Esophagus muscularis mucosa (tissue), 4 donors: ENCODE measurements around the gene SDK2. TPM values are rescaled to one million over a fixed set of nuclear protein-coding genes. Genes with fewer than 3 reads are reported as not detected.

Experiments used
- DNase-seq: peaks from one replicate; pipeline ENCODE4 v3.0.0-alpha.2; 2017; ENCODE audit errors: extremely low spot score
- H3K27ac ChIP-seq, 4 donors: fragments of 200-600 bp; sonication (generic); replicated peaks in 1 of 4; 1 replicate in 3 of 4; 2 replicates in 1 of 4; pipeline ENCODE4 v1.5.1; 2016 to 2019; ENCODE audit warnings: mild to moderate bottlenecking in 1 of 4
- H3K27me3 ChIP-seq, 4 donors: fragments of 200-600 bp; sonication (generic); one replicate each; pipeline versions ENCODE4 v1.5.1 to v1.6.0; 2016 to 2019
- H3K36me3 ChIP-seq, 4 donors: fragments of 200-600 bp; sonication (generic); one replicate each; pipeline ENCODE4 v1.5.1; 2016 to 2019
- H3K4me1 ChIP-seq, 4 donors: fragments of 200-600 bp; sonication (generic); one replicate each; pipeline ENCODE4 v1.5.1; 2016 to 2019
- H3K4me3 ChIP-seq, 4 donors: fragments of 200-600 bp; sonication (generic); 1 replicate in 2 of 4; 2 replicates in 2 of 4; pipeline ENCODE4 v1.5.1; 2016 to 2019; ENCODE audit warnings: mild to moderate bottlenecking in 4 of 4, moderate library complexity in 1 of 4
- H3K9me3 ChIP-seq, 4 donors: fragments of 200-600 bp; sonication (generic); 1 replicate in 3 of 4; 2 replicates in 1 of 4; pipeline ENCODE4 v1.5.1; 2016 to 2019
- EP300 ChIP-seq: sonication (generic); formaldehyde crosslinking; IDR thresholded peaks from one replicate; pipeline ENCODE4 v1.6.1; 2017; ENCODE audit warnings: antibody characterized with exemption
- POLR2A ChIP-seq: fragments of 450-650 bp; IDR thresholded peaks from one replicate; pipeline ENCODE4 v1.6.1; 2017; ENCODE audit warnings: antibody characterized with exemption, moderate library complexity, mild to moderate bottlenecking, low read depth
- POLR2AphosphoS5 ChIP-seq, 2 donors: sonication (generic); formaldehyde crosslinking; IDR thresholded peaks; one replicate each; pipeline ENCODE4 v1.6.1; 2017; ENCODE audit warnings: antibody characterized with exemption in 2 of 2
- WGBS: methylation state at CpG from one replicate; pipeline ENCODE4 v1.1.5; 2018; 5-methylcytosine and 5-hydroxymethylcytosine counted together
- intact Hi-C: fragments of 100-400 bp; cut with DNase I; formaldehyde crosslinking; loops from one replicate; pipeline ENCODE4 v1.15.1; 2023
- total RNA-seq, 4 donors: library from RNA; depleted of rRNA; stranded (reverse); fragments of >200 nt; gene quantifications; one replicate each; pipeline versions ENCODE4 v1.1.0 to v1.2.1, GENCODE V29; 2016
- TF ChIP-seq, protein P1 (sequence below), 3 experiments: fragments of 200-600 bp in 2 of 3; fragments of 450-650 bp in 1 of 3; sonication (generic) in 2 of 3; IDR thresholded peaks; one replicate each; pipeline ENCODE4 v1.5.1; 2017 to 2019; ENCODE audit warnings: antibody characterized with exemption in 3 of 3, mild to moderate bottlenecking in 2 of 3, moderate library complexity in 1 of 3

Gene SDK2
- total RNA-seq, 4 donors from 2014 or later, result 0.42 to 2.0 (median 1.2) TPM

DNA sequence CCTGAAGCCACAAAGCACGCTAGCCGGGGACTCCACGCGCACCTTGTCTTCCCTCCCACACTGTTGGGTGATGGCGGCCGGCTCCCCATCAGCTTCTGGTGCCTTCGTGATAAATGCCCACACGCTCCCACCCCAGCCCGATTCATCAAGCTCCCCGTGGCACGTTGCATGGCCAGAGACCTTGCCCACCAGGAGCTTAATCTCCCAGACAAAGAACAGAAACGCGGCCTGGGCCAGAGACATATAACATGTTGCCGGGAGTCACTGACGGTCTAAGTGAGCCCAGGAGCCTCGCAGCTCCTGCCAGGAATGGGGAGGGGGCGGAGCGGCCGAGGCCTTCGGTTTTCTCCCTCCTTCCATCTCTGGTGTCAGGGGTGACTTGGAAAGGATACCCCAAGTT is 93.1 kb downstream of the SDK2 start:
- TF ChIP-seq, protein P1, sequence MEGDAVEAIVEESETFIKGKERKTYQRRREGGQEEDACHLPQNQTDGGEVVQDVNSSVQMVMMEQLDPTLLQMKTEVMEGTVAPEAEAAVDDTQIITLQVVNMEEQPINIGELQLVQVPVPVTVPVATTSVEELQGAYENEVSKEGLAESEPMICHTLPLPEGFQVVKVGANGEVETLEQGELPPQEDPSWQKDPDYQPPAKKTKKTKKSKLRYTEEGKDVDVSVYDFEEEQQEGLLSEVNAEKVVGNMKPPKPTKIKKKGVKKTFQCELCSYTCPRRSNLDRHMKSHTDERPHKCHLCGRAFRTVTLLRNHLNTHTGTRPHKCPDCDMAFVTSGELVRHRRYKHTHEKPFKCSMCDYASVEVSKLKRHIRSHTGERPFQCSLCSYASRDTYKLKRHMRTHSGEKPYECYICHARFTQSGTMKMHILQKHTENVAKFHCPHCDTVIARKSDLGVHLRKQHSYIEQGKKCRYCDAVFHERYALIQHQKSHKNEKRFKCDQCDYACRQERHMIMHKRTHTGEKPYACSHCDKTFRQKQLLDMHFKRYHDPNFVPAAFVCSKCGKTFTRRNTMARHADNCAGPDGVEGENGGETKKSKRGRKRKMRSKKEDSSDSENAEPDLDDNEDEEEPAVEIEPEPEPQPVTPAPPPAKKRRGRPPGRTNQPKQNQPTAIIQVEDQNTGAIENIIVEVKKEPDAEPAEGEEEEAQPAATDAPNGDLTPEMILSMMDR (IDR thresholded peaks at IDR 0.05), result no peak
- no peak for TF ChIP-seq EP300
- TF ChIP-seq POLR2A, result no peak
- TF ChIP-seq POLR2AphosphoS5 (IDR thresholded peaks at IDR 0.05), result no peak
- intact Hi-C loops, result no loop called here
- H3K27ac ChIP-seq, result no peak overlapping the region
- H3K27me3 ChIP-seq, result peaks cover 0 to 71% (median 0%) of the 10 kb centered on the region in 4 donors
- no peak for DNase-seq
- no peaks in the 10 kb centered on the region for H3K36me3 ChIP-seq
- H3K4me3 ChIP-seq, result no peak overlapping the region
- 88% methylated on average over 20 of the region's 20 CpGs for WGBS
- no peaks in the 10 kb centered on the region for H3K4me1 ChIP-seq
- no peaks in the 10 kb centered on the region for H3K9me3 ChIP-seq

DNA sequence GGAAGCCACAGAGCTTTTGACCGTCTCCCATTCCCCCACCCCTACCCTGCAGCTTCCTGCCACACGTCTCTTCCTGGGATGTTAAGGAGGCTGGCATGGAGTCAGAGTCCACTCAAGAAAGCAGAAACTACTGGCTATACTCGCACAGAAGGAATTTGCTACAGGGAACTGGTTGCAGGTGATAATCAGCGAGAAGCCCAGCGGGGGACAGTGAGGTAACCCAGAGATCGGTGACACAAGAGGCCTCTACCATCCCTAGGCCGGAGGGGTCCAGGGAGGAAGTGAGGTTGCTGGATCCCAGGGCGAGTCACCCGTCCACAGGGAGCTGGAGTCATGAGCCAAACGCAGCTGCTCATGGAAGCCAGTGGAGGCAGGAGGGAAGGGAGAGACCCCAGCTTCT is 93.7 kb downstream of the SDK2 start:
- TF ChIP-seq EP300 (no peak), POLR2AphosphoS5 (IDR thresholded peaks at IDR 0.05) (no peak), POLR2A (no peak)
- TF ChIP-seq, protein P1 (IDR thresholded peaks at IDR 0.05), result no peak
- Histone ChIP-seq H3K9me3 (no peaks in the 10 kb centered on the region), H3K36me3 (no peaks in the 10 kb centered on the region), H3K27me3 (peaks cover 0 to 67% (median 0%) of the 10 kb centered on the region in 4 donors), H3K4me3 (no peak overlapping the region), H3K27ac (no peak overlapping the region), H3K4me1 (no peaks in the 10 kb centered on the region)
- intact Hi-C loops, result no loop called here
- WGBS, result 55% methylated on average over 10 of the region's 10 CpGs
- no peak for DNase-seq

DNA sequence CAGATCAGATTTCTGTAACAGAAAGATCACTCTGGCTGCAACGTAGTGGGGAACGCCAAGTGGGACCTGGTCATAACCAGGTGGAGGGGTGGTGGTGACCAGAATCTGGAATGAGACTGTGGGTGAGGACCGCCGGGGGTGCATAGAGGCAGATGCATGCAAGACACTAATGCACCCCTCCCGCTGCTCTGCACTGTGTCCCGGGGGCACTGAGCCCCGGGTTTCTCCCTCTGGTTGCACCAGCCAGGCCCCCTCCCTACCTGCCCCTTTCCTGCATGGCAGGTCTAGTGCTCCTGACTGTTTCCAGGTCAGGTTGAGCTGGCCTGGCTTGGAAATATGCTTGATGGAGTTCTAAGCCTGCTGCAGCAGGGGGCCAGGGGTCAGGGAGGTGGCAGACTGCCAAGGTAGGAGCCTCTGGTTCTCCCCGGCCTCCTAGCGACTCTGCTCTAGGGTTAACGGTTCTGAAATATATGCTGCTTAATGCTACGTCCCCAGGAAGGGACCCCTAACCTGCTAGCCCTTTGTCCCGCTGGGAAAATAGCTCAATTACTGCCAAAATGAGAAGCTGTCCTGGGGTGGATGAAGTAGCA is 94.3 kb downstream of the SDK2 start:
- TF ChIP-seq POLR2A, result no peak
- no peak for TF ChIP-seq POLR2AphosphoS5 (IDR thresholded peaks at IDR 0.05)
- no peak for TF ChIP-seq EP300
- TF ChIP-seq, protein P1 (IDR thresholded peaks at IDR 0.05), result no peak
- DNase-seq, result no peak
- 75% methylated on average over 6 of the region's 12 CpGs for WGBS
- Histone ChIP-seq H3K4me1 (no peaks in the 10 kb centered on the region), H3K27me3 (peaks cover 0 to 60% (median 0%) of the 10 kb centered on the region in 4 donors), H3K4me3 (no peak overlapping the region), H3K36me3 (no peaks in the 10 kb centered on the region), H3K9me3 (no peaks in the 10 kb centered on the region), H3K27ac (no peak overlapping the region)
- intact Hi-C loops, result no loop called here

DNA sequence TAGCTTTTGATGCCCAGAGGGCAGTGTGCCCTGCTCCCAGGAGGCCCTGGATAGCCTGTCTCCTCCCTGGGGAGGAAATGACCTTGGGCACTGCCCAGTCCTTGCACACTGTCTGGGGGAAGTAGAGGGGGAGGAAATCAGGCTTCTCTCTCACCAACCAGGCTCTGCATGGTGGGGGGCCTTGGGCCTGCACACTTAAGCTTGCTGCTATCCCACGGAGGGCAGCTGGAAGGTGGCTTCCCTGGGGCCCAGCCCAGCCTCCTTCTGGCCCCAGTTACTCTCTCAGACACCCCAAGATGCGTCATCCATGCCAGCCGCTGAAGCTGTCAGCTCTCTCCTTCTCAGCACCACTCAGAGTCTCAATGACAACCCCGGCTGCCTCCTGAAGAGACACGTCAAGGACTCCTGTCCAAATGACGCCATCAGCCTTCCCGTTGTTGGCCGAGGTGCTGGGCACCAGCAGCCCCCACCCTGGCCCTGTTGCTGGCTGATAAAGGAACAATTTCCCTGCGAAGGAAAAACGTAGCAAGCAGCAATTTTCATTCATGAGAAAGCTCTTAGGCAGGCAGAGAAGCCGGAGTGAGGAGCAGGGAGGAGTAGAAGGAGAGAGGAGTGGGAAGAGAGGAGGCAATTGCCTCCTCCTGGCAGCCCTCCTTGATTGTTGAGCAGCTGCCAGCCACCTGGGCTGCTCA is 95.5 kb downstream of the SDK2 start:
- Histone ChIP-seq H3K27ac (no peak overlapping the region), H3K36me3 (no peaks in the 10 kb centered on the region), H3K4me3 (no peak overlapping the region), H3K4me1 (no peaks in the 10 kb centered on the region), H3K9me3 (no peaks in the 10 kb centered on the region), H3K27me3 (peaks cover 0 to 52% (median 0%) of the 10 kb centered on the region in 4 donors)
- DNase-seq, result no peak
- intact Hi-C loops, result no loop called here
- TF ChIP-seq, protein P1 (IDR thresholded peaks at IDR 0.05), result no peak
- no peak for TF ChIP-seq POLR2A
- no peak for TF ChIP-seq EP300
- TF ChIP-seq POLR2AphosphoS5 (IDR thresholded peaks at IDR 0.05), result no peak
- 66% methylated on average over 10 of the region's 11 CpGs for WGBS
